Measurements from ENCODE around the gene YAP1.

The YAP1 gene

GRCh38 chr11:102163368-102163767 lies 53.1 kb downstream of the YAP1 start:
- DNase-seq (ENCODE audit: low spot score) = no peak

- no peak for DNase-seq (ENCODE audit: low spot score)
Observed at GRCh38 chr11:102166175-102167064, 56.2 kb downstream of the YAP1 start.

- DNase-seq (ENCODE audit: low spot score) = no peak
Observed at GRCh38 chr11:102168481-102168880, 58.2 kb downstream of the YAP1 start.

GRCh38 chr11:102171101-102171500 lies 60.9 kb downstream of the YAP1 start:
- no peak for DNase-seq (ENCODE audit: low spot score)

GRCh38 chr11:102172127-102172848 lies 62.0 kb downstream of the YAP1 start:
- DNase-seq (ENCODE audit: low spot score) = no peak

- no peak for DNase-seq (ENCODE audit: low spot score)
Observed at GRCh38 chr11:102177126-102177525, 66.9 kb downstream of the YAP1 start.

- no peak for DNase-seq (ENCODE audit: low spot score)
Observed at GRCh38 chr11:102177974-102178631, 67.9 kb downstream of the YAP1 start.

GRCh38 chr11:102179371-102179770 lies 69.1 kb downstream of the YAP1 start:
- DNase-seq (ENCODE audit: low spot score) = no peak

GRCh38 chr11:102184269-102184987 lies 74.2 kb downstream of the YAP1 start:
- no peak for DNase-seq (ENCODE audit: low spot score)

- DNase-seq (ENCODE audit: low spot score) = no peak
Observed at GRCh38 chr11:102186551-102187191, 76.4 kb downstream of the YAP1 start.

- DNase-seq (ENCODE audit: low spot score) = no peak
Observed at GRCh38 chr11:102187416-102188151, 77.3 kb downstream of the YAP1 start.

- no peak for DNase-seq (ENCODE audit: low spot score)
Observed at GRCh38 chr11:102188488-102188887, 78.2 kb downstream of the YAP1 start.

- DNase-seq (ENCODE audit: low spot score) = no peak
Observed at GRCh38 chr11:102191832-102192231, 81.6 kb downstream of the YAP1 start.

- DNase-seq (ENCODE audit: low spot score) = no peak
Observed at GRCh38 chr11:102192349-102193066, 82.3 kb downstream of the YAP1 start.

- DNase-seq (ENCODE audit: low spot score) = no peak
Observed at GRCh38 chr11:102194257-102194656, 84.0 kb downstream of the YAP1 start.

- DNase-seq (ENCODE audit: low spot score) = no peak
Observed at GRCh38 chr11:102194990-102195389, 84.7 kb downstream of the YAP1 start.

- no peak for DNase-seq (ENCODE audit: low spot score)
Observed at GRCh38 chr11:102196351-102196750, 86.1 kb downstream of the YAP1 start.

- no peak for DNase-seq (ENCODE audit: low spot score)
Observed at GRCh38 chr11:102196816-102197215, 86.6 kb downstream of the YAP1 start.

- DNase-seq (ENCODE audit: low spot score) = no peak
Observed at GRCh38 chr11:102197670-102198139, 87.5 kb downstream of the YAP1 start.

- DNase-seq (ENCODE audit: low spot score) = no peak
Observed at GRCh38 chr11:102199673-102200072, 89.4 kb downstream of the YAP1 start.

Data from CD4-positive, alpha-beta T cell treated with Interleukin-6 at 100 ng/mL for 8 hours (primary cell).